ENCODE data around the gene CNN1. TPM values are rescaled to one million over a fixed set of nuclear protein-coding genes. Genes with fewer than 3 reads are reported as not detected.
"Not testable (repeated sequence)": the region's sequence is repeated elsewhere in the genome, so short reads cannot be mapped to it uniquely, and the experiment has no call there.

Gene CNN1
- polyA plus RNA-seq, 12 donors: 37.7 to 129 (median 108) TPM; not detected in 1

DNA sequence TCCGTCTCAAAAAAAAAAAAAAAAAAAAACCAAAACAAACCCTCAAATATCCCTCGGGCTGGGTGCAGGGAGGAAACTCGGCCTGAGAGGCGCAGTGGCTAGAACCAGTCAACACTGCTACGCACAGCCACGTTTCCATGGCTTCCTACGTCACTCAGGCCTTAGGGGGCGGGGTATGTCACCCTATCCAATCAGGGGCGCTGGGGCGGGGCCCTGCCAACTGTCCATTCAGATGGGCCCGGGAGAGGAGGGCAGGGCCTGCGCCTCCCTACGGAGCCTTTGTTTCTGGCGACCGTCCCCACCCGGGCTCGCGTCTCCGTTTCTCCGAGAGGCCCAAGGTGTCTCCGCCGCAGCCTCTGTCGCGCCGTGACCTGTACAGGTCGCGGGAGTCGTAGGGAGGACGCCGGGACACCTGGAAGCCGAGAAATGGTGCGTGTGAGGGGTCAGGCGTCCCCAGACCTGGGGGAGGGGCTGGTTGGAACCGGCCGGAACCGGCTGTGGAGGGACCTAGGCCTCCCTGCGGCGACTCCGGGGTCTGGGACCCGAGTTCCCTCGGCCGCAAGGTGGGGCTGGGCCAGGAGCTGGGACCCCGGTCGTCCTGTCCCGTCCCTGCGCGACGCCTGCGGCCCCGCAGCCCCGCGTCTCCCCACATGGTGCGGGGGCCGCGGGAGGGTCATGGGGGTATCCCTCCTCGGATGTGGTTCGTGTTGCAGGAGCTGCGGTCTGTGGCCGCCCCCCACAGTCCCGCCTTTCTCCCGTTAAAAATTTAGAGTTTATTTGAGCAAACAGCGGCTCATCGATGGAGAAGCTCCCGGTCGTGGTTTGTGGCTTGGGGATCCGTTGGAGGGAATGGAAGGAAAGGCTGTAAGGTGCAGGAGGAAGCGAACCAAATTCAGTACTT lies 58.8 kb downstream of the CNN1 start, which contains the start of gene ZNF627:
Gene ZNF627 (plus strand): TSS at position 282 of the 901 bp plus-strand sequence. CDS start 145 bp downstream, at position 427.
- peak; percentile 98 for DNase-seq

DNA sequence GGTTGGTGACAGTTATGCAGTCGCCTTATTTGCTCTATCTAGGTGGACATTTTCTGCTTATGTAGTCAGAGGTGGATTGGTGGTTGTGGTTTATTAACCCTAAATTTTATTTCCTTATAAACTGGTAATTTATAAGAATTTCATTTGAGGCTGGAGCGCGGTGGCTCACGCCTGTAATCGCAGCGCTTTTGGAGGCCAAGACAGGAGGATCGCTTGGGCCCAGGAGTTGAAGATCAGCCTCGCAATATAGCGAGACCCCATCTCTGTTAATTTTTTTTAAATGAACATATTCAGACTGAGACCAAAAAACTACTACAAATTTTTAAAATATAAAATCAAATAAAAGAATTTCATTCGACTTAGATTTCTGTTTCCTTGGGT lies 59.4 kb downstream of the CNN1 start:
- DNase-seq: no peak

DNA sequence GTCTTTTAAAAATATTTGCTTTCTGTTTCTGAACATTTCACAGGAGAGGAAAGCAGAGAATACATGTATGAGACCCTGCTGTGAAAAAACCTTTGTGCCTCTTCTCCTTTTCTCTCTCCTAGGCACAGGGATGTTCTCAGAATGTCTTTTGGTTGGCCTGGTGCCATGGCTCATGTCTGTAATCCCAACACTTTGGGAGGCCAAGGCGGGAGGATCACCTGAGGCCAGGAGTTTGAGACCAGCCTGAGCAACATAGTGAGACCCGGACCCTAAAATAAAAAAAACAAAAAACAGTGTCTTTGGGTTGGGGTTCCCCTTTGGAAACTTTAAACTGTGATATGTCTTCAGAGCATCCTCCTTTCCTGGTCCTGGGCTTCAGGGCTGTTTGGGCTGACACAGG lies 60.1 kb downstream of the CNN1 start:
- DNase-seq: no peak

DNA sequence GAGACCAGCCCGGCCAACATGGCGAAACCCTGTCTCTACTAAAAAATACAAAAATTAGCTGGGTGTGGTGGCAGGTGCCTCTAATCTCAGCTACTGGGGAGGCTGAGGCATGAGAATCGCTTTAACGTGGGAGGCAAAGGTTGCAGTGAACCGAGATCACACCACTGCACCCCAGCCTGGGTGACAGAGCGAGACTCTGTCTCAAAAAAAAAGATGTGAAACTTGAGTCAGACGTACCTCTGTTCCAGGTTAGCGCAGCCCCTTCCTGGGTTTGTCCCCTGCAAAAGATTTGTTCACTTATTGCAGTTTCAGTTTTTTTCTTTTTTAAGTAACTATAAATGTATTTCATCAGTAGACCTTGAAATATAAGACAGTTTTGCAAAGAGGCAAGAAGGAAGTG lies 61.1 kb downstream of the CNN1 start:
- DNase-seq: not testable (repeated sequence)

Other genes with a start within 250 kb of the CNN1 start
- gene TSPAN16, start 242.7 kb upstream of the CNN1 start, polyA plus RNA-seq (ENCODE audit: insufficient read length in 12 of 12): not detected
- 10 to 100 TPM in 3 of 12 donors, 1 to 10 TPM in 8, not detected in 1; 4.9 to 22.5 (median 6.8) TPM for gene RAB3D, start 199.2 kb upstream of the CNN1 start, polyA plus RNA-seq (ENCODE audit: insufficient read length in 12 of 12)
- gene TMEM205, start 192.6 kb upstream of the CNN1 start, polyA plus RNA-seq (ENCODE audit: insufficient read length in 12 of 12): 10 to 100 TPM in 11 of 12 donors, not detected in 1; 34.5 to 56.2 (median 42.0) TPM
- gene CCDC159, start 192.3 kb upstream of the CNN1 start, polyA plus RNA-seq (ENCODE audit: insufficient read length in 12 of 12): 10 to 100 TPM in 4 of 12 donors, 1 to 10 TPM in 7, not detected in 1; 4.5 to 33.7 (median 8.1) TPM
- gene PLPPR2, start 183.4 kb upstream of the CNN1 start, polyA plus RNA-seq (ENCODE audit: insufficient read length in 12 of 12): 10 to 100 TPM in 7 of 12 donors, 1 to 10 TPM in 4, not detected in 1; 8.4 to 22.0 (median 11.2) TPM
- 1 to 10 TPM in 8 of 12 donors, under 1 TPM in 2, not detected in 2; 0.86 to 2.4 (median 1.3) TPM for gene SWSAP1, start 164.2 kb upstream of the CNN1 start, polyA plus RNA-seq (ENCODE audit: insufficient read length in 12 of 12)
- gene EPOR, start 154.5 kb upstream of the CNN1 start, polyA plus RNA-seq (ENCODE audit: insufficient read length in 12 of 12): 1 to 10 TPM in 11 of 12 donors, not detected in 1; 2.5 to 5.9 (median 3.3) TPM
- 1 to 10 TPM in 3 of 12 donors, under 1 TPM in 7, not detected in 2; 0.40 to 1.5 (median 0.55) TPM for gene RGL3, start 119.5 kb upstream of the CNN1 start, polyA plus RNA-seq (ENCODE audit: insufficient read length in 12 of 12)
- gene ODAD3, start 103.7 kb upstream of the CNN1 start, polyA plus RNA-seq (ENCODE audit: insufficient read length in 12 of 12): under 1 TPM in 10 of 12 donors, not detected in 2; 0.16 to 0.41 (median 0.29) TPM
- gene PRKCSH, start 103.2 kb upstream of the CNN1 start, polyA plus RNA-seq (ENCODE audit: insufficient read length in 12 of 12): 100 to 1,000 TPM in 11 of 12 donors, not detected in 1; 128 to 211 (median 169) TPM
- 1 to 10 TPM in 1 of 12 donors, under 1 TPM in 6, not detected in 5; 0.05 to 4.3 (median 0.21) TPM for gene ELAVL3, start 57.8 kb upstream of the CNN1 start, polyA plus RNA-seq (ENCODE audit: insufficient read length in 12 of 12)
- gene ZNF653, start 33.0 kb upstream of the CNN1 start, polyA plus RNA-seq (ENCODE audit: insufficient read length in 12 of 12): 1 to 10 TPM in 10 of 12 donors, not detected in 2; 2.7 to 9.3 (median 4.6) TPM
- gene ECSIT, start 9.7 kb upstream of the CNN1 start, polyA plus RNA-seq (ENCODE audit: insufficient read length in 12 of 12): 10 to 100 TPM in 11 of 12 donors, not detected in 1; 28.4 to 47.2 (median 35.2) TPM
- 10 to 100 TPM in 11 of 12 donors, not detected in 1; 24.0 to 54.6 (median 31.9) TPM for gene ELOF1, start 20.4 kb downstream of the CNN1 start, polyA plus RNA-seq (ENCODE audit: insufficient read length in 12 of 12)
- gene ACP5, start 38.8 kb downstream of the CNN1 start, polyA plus RNA-seq (ENCODE audit: insufficient read length in 12 of 12): 1 to 10 TPM in 9 of 12 donors, under 1 TPM in 1, not detected in 2; 0.52 to 4.8 (median 1.7) TPM
- gene ZNF627, start 58.6 kb downstream of the CNN1 start, polyA plus RNA-seq (ENCODE audit: insufficient read length in 12 of 12): 10 to 100 TPM in 10 of 12 donors, 1 to 10 TPM in 1, not detected in 1; 5.1 to 18.6 (median 15.7) TPM
- 1 to 10 TPM in 10 of 12 donors, not detected in 2; 3.7 to 8.0 (median 5.4) TPM for gene ZNF823, start 200.1 kb downstream of the CNN1 start, polyA plus RNA-seq (ENCODE audit: insufficient read length in 12 of 12)
- 10 to 100 TPM in 3 of 12 donors, 1 to 10 TPM in 8, not detected in 1; 2.3 to 13.1 (median 7.6) TPM for gene ZNF441, start 228.1 kb downstream of the CNN1 start, polyA plus RNA-seq (ENCODE audit: insufficient read length in 12 of 12)

Data from muscle of arm (tissue), 12 donors.